SK-N-MC (cell line): ENCODE measurements around the gene ALDH3B2.

ENCODE experiments used
- DNase-seq: peaks from one replicate; pipeline ENCODE4 v3.0.0-alpha.2; 2011; ENCODE audit warnings: low read depth, low spot score
- H3K27ac ChIP-seq: fragments of 200-600 bp; sonication (generic); 2 replicates; pipeline ENCODE4 v1.5.1; 2016; ENCODE audit warnings: mixed run types
- H3K36me3 ChIP-seq: fragments of 200-600 bp; sonication (generic); 2 replicates; pipeline ENCODE4 v1.6.1; 2017; ENCODE audit warnings: antibody characterized with exemption, low read length, mixed read lengths; ENCODE audit not compliant: insufficient read depth
- H3K4me3 ChIP-seq: fragments of 200-600 bp; sonication (generic); 2 replicates; pipeline ENCODE4 v1.5.1; 2016
- H3K9ac ChIP-seq: fragments of 200-600 bp; sonication (generic); 2 replicates; pipeline ENCODE4 v1.8.0; 2017; ENCODE audit warnings: mixed run types, mixed read lengths; ENCODE audit not compliant: insufficient read length
- H3K9me3 ChIP-seq: fragments of 200-600 bp; sonication (generic); 2 replicates; pipeline ENCODE4 v1.6.1; 2017; ENCODE audit warnings: low read depth, mild to moderate bottlenecking, antibody characterized with exemption, low read length, moderate library complexity, mixed read lengths
- EZH2 ChIP-seq: fragments of 200-600 bp; sonication (generic); IDR thresholded peaks from one replicate; pipeline ENCODE4 v1.6.1; 2017; ENCODE audit warnings: antibody characterized with exemption
- FOXP2 ChIP-seq: optimal IDR thresholded peaks from 2 replicates; pipeline ENCODE3; 2011; ENCODE audit warnings: mild to moderate bottlenecking, moderate library complexity; ENCODE audit not compliant: insufficient read depth; ENCODE audit errors: extremely low read length, control extremely low read depth
- POLR2AphosphoS5 ChIP-seq: IDR thresholded peaks from 2 replicates; pipeline ENCODE4 v1.6.1; 2012; ENCODE audit warnings: mild to moderate bottlenecking, low read depth, low read length, borderline replicate concordance

The ALDH3B2 gene

DNA sequence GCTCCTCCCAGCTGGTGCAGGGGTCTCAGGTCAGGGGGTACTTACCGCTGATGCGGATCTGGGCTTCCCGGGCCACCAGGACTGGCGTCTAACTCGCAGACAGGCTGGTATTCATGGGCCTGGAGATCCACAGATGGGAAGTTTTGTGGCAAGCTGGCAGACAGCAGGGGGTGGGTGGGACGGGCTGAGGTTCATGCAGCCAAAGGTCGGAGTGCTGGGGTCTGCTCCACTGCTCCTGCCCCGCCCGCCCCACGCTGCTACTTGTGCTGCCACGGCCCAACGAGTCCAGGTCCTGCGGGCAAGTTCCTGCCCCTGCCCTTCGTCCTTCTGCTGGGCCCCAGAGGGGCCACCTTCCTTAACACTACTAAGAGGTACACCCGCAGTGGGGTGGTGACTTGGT lies 27.0 kb downstream of the ALDH3B2 start:
- no peak overlapping the region for H3K4me3 ChIP-seq
- no peaks in the 10 kb centered on the region for H3K36me3 ChIP-seq
- no peak overlapping the region for H3K9ac ChIP-seq
- H3K9me3 ChIP-seq: no peaks in the 10 kb centered on the region
- TF ChIP-seq FOXP2: no peak
- no peak for TF ChIP-seq POLR2AphosphoS5
- no peak for TF ChIP-seq EZH2
- DNase-seq: no peak
- no peak overlapping the region for H3K27ac ChIP-seq

DNA sequence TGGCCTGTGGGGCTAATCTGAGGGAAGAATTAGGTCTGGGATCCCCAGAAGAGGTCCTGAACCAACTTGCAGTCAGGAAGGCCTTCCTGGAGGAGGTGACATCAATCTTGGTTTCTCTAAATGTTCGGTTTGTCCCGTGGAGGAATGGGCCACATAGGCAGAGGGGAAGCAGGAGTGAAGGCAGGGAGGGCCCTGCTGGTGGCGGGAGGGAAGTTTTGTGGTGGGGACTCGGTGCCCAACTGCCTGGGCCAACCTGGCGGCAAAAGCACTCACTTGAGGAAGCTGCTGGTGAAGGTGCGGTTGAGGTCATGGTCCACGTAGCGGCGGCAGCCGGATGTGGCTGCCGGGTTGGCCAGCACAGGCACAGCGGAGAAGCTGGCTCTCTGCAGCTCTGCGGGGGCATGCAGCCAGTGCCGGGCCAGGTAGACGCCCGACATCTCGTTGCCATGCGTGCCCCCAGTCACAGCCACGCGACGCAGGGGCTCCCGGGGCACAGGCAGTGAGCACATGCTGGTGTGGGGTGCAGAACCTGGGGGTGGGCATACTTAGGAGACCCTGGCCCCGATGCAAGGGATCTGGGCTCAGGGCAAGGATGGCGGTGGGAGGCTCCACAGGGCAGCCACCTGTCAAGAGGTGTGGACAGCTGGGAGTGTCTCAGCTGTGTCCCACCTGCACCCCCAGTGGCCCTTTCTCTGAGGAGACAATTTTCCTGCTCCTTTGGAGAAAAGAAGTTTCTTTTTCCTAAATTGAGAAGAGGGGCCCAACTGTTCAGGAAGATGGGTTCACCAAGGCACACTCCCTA lies 27.7 kb downstream of the ALDH3B2 start:
- no peak overlapping the region for H3K27ac ChIP-seq
- DNase-seq: no peak

DNA sequence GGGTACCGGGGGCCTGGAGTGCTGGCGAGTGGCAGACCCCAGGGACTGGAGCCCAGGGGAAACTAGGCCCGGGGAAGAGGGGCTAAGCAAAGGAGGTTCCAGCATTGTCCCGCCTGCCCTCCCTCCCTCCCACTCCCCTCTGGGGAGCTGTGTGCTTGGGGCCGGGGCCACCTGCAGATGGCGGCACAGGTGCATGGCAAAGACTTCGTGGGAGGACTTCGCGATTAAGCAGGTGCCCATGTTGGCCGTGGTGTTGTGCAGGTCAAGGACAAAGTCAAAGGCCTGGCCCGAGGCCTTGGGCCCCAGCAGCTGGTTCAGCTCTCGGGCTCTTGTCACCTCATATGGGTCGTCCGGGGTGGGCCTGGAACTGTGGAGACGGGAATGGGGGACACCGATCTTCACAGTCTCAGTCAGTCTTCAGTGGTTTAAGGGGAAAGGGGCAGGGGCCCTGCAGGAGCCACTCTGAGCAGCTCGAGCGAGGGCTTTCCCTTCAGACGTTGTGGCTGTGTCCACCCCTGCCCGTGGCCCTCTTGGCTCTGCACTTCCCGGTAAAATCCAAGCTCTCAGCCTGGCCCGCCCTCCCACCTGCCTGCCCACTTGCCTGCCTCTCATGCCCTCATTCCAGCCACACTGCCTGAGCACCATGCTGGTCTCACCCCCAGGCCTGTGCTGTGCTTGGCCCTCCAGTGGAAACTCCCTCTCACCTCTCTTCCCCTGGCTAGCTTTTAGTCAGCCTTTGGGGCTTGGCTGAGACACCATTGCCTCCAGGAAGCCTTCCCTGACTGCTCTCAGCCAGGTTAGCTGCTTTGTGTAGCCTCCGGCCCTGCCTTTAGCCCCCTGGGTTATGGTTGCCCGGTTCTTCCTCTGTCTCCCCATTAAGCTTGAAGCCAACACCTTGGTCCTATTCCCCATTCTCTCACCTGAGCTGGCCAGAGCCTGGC lies 28.6 kb downstream of the ALDH3B2 start:
- no peak for TF ChIP-seq FOXP2
- TF ChIP-seq POLR2AphosphoS5: no peak
- TF ChIP-seq EZH2: no peak
- Histone ChIP-seq H3K9me3 (no peaks in the 10 kb centered on the region), H3K4me3 (no peak overlapping the region), H3K36me3 (no peaks in the 10 kb centered on the region), H3K9ac (no peak overlapping the region), H3K27ac (no peak overlapping the region)
- no peak for DNase-seq

More for the DNA sequence above, 27.7 kb downstream of the ALDH3B2 start:
- Histone ChIP-seq H3K9me3 (no peaks in the 10 kb centered on the region), H3K9ac (no peak overlapping the region), H3K36me3 (no peaks in the 10 kb centered on the region), H3K4me3 (no peak overlapping the region)
- TF ChIP-seq FOXP2 (no peak), POLR2AphosphoS5 (no peak), EZH2 (no peak)

DNA sequence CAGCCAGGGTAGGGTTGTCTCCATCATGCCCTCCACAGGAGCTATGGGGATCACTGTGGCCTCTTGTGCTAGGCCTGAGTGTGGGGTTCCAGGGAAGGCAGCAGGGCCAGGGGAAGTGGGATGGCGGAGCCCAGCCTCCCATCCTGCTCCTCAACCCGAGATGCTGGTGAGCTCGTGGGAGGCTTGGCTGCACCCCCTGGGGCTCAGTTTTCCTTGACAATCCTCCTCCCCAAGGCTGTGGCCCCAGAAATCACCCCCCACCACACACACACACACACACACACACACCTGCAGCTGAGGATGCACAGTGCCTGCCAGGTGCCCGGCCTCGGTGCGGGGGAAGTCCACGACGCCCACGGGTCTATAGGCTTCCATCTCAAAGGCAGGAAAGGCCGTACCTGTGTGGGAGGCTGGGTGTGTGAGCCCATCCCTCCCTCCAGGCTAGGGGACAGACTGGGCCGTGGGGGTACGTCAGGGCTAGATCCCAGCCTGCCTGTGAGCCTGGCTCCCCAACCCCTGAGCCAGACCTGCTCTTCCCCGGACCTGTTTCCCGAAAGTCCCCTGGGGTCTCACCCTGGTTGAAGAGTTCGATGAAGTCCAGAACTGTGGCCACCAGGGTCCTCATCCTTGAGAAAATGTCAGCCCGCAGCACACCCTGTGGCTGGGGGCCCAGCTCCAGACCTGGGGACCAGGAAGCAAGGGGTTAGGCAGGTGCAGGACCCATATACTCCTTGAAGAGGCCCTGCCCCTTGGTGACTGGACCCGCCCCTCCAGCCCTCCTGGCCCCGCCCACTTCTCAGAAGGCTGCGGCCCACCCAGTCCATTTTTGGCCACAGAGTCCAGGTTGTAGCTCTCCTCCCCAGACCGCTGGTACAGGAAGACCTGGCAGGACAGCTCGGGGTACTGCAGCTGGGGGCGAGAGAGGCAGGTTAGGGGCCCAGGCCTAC lies 29.7 kb downstream of the ALDH3B2 start:
- Histone ChIP-seq H3K36me3 (no peaks in the 10 kb centered on the region), H3K27ac (no peak overlapping the region), H3K9ac (no peak overlapping the region), H3K4me3 (no peak overlapping the region), H3K9me3 (no peaks in the 10 kb centered on the region)
- DNase-seq: no peak
- TF ChIP-seq FOXP2 (no peak), POLR2AphosphoS5 (no peak), EZH2 (no peak)

DNA sequence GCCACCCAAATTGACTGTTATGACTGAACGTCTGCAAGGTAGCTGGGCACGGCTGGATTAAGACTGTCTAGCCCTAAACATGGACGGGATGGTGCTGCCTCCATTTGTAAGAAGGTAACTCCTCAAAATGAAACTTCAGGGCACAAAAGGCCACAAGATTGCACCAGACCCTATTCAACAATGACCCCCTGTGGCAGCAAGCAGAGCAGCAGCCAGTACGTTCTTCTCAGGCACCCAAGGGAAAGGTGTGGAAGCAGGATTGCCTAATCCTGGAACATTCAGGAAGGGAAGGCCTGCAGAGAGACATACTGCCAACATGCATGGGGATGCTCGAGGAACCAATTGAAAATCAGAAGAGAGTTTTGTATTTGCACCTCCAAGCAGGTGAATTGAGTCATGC lies 30.4 kb downstream of the ALDH3B2 start:
- Histone ChIP-seq H3K4me3 (no peak overlapping the region), H3K36me3 (no peaks in the 10 kb centered on the region), H3K9me3 (no peaks in the 10 kb centered on the region), H3K9ac (no peak overlapping the region), H3K27ac (no peak overlapping the region)
- no peak for TF ChIP-seq EZH2
- no peak for TF ChIP-seq POLR2AphosphoS5
- TF ChIP-seq FOXP2: no peak
- no peak for DNase-seq

DNA sequence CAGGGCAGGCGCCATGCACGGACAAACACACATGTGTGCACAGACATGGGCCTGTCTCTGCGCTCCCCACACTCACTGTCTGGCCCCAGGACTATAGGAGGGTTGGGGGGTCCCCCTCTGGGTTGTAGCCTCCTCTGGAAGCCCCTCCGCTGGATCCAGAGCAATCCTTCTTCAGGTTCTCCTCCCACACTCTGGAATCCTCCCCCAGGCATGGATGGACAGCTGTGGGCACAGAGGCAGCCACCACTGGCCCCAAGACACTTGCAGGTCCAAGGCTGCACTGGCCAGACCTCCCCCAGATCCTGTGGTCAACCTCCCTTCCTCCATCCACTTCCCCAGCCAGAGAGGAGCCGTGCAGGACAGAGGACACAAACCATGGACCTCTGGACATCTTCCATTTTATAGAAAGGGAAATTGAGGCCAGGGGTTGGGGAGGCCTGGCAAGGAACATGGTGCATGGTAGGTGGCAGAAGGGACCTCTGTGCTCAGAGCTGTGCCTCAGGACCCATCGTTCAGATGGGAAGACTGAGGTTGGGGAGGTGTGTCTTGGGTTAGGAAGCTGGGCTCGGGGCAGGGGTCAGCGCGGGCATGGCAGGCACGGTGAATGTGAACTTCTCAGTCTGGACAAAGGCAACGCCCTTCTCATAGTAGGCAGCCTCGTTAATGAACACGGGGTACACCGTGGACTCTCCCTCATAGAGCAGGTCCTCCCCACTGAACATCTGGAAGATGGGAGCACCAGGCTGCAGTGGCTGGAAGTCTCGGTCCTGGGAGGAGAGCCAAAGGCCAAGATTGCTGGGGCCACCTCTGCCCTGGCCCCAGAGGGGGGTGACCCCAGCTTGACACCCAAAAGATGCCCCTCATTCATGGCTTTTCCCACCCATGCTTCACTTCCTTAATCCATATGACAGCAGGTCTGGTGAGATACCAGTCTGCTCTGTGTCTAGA lies 32.0 kb downstream of the ALDH3B2 start:
- no peak for DNase-seq
- Histone ChIP-seq H3K9ac (no peak overlapping the region), H3K4me3 (no peak overlapping the region), H3K27ac (no peak overlapping the region), H3K9me3 (no peaks in the 10 kb centered on the region), H3K36me3 (no peaks in the 10 kb centered on the region)
- TF ChIP-seq POLR2AphosphoS5 (no peak), EZH2 (no peak), FOXP2 (no peak)

DNA sequence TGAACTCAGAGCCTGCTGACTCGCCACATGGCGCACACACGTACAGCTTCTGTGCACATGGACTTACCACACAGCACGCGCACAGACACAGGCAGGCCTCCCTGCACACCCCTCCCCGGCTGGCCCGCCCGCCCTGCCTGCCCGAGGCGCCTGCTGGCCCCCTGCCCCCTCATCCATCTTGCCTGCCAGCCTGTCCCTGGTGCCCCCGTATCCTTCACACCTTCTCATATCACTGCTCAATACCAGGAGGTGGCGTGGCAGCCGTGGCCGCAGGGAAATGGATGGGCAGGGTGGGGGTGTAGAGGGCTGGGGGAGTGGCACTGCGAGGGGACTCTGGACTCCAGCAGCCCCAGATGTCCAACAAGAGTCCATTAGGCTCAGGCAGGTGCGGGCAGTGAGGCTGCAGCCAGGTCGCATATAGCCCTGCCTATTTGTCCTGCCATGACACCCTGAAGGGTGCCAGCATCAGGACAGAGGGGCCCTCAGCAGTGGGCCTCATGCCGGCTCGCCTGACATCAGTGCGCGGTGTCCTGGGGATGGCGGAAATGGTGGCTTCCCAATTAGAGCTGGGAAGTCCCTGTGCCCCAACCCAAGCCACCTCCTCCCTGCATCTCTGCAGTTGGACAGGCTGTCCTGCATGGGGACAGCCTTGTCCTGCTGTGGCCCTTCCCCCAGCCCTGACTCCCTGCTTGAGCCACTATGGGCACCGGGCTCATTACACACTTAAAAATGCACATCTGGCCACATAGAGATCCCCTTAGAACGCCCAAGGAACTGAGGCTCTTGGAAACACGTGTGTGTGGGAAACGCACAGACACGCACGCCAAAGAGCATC lies 32.9 kb downstream of the ALDH3B2 start:
- no peak overlapping the region for H3K9ac ChIP-seq
- TF ChIP-seq POLR2AphosphoS5: no peak
- TF ChIP-seq FOXP2: no peak
- TF ChIP-seq EZH2: no peak

More for the DNA sequence above, 32.9 kb downstream of the ALDH3B2 start:
- Histone ChIP-seq H3K36me3 (no peaks in the 10 kb centered on the region), H3K9me3 (no peaks in the 10 kb centered on the region), H3K4me3 (no peak overlapping the region), H3K27ac (no peak overlapping the region)
- no peak for DNase-seq
